GM12865 (cell line): ENCODE results near the gene PAX7.

ENCODE experiments used
- DNase-seq: peaks from one replicate; pipeline ENCODE4 v3.0.0; 2010; ENCODE audit warnings: low read depth
- H3K4me3 ChIP-seq: 2 replicates; pipeline ENCODE4 v1.5.1; 2011; ENCODE audit warnings: mild to moderate bottlenecking, low read depth, low read length, control low read depth
- CTCF ChIP-seq: IDR thresholded peaks from 2 replicates; pipeline ENCODE4 v1.5.1; 2011; ENCODE audit warnings: low read length, control low read depth, low read depth, inconsistent platforms; ENCODE audit not compliant: insufficient read depth; ENCODE audit errors: missing control alignments

The PAX7 gene

GRCh38 chr1:18781031-18781430 lies 150.4 kb downstream of the PAX7 start:
- no peak for TF ChIP-seq CTCF
- DNase-seq: no peak
- no peak overlapping the region for H3K4me3 ChIP-seq

GRCh38 chr1:18783705-18784481 lies 153.2 kb downstream of the PAX7 start:
- no peak for DNase-seq
- no peak overlapping the region for H3K4me3 ChIP-seq
- no peak for TF ChIP-seq CTCF

GRCh38 chr1:18784482-18784831 lies 153.8 kb downstream of the PAX7 start:
- TF ChIP-seq CTCF: no peak
- H3K4me3 ChIP-seq: no peak overlapping the region

GRCh38 chr1:18786149-18786548 lies 155.5 kb downstream of the PAX7 start:
- DNase-seq: no peak
- no peak overlapping the region for H3K4me3 ChIP-seq
- no peak for TF ChIP-seq CTCF

More at GRCh38 chr1:18784482-18784831, 153.8 kb downstream of the PAX7 start:
- DNase-seq: no peak

GRCh38 chr1:18787825-18788385 lies 157.3 kb downstream of the PAX7 start:
- no peak overlapping the region for H3K4me3 ChIP-seq
- TF ChIP-seq CTCF: no peak
- no peak for DNase-seq

- no peak overlapping the region for H3K4me3 ChIP-seq
- TF ChIP-seq CTCF: no peak
- no peak for DNase-seq
Measured at GRCh38 chr1:18789246-18789645, 158.6 kb downstream of the PAX7 start.

- no peak overlapping the region for H3K4me3 ChIP-seq
- DNase-seq: no peak
- TF ChIP-seq CTCF: no peak
Measured at GRCh38 chr1:18792747-18793146, 162.1 kb downstream of the PAX7 start.
